GM23338 (cell line): ENCODE results near the gene DCTN2.

Experiments used
- CREB1 ChIP-seq: fragments of 250-450 bp; sonication (Bioruptor Pico); IDR thresholded peaks from 2 replicates; pipeline ENCODE4 v1.5.0; 2020; ENCODE audit warnings: low read depth, mild to moderate bottlenecking, moderate library complexity
- CTCF ChIP-seq, 2 experiments: fragments of 200-600 bp in 1 of 2; sonication (generic) in 1 of 2; conservative IDR thresholded peaks; 2 replicates each; pipeline versions ENCODE4 v1.5.1 to v1.6.1; 2016 to 2017; ENCODE audit warnings: antibody characterized with exemption in 2 of 2, low read depth in 2 of 2, mild to moderate bottlenecking in 2 of 2, moderate library complexity in 1 of 2
- EZH2 ChIP-seq: fragments of 200-600 bp; sonication (generic); IDR thresholded peaks from one replicate; pipeline ENCODE4 v1.8.0; 2017; ENCODE audit warnings: antibody characterized with exemption, mild to moderate bottlenecking, low read depth; ENCODE audit not compliant: unreplicated experiment
- EZH2phosphoT487 ChIP-seq: fragments of 200-600 bp; sonication (generic); IDR thresholded peaks from one replicate; pipeline ENCODE4 v1.8.1; 2018; ENCODE audit warnings: antibody characterized with exemption; ENCODE audit not compliant: unreplicated experiment
- JUNB ChIP-seq: IDR thresholded peaks from one replicate; pipeline ENCODE4 v1.6.1; 2016; ENCODE audit warnings: antibody characterized with exemption; ENCODE audit not compliant: unreplicated experiment
- POLR2AphosphoS5 ChIP-seq: IDR thresholded peaks from 2 replicates; pipeline ENCODE4 v1.6.1; 2016; ENCODE audit warnings: antibody characterized with exemption, low read depth
- STAT1 ChIP-seq: IDR thresholded peaks from one replicate; pipeline ENCODE4 v1.6.1; 2016; ENCODE audit warnings: antibody characterized with exemption; ENCODE audit not compliant: unreplicated experiment
- ZNF331 ChIP-seq: fragments of 250-450 bp; sonication (Bioruptor Pico); IDR thresholded peaks from 2 replicates; pipeline ENCODE4 v1.5.0; 2020; ENCODE audit warnings: low read depth, mild to moderate bottlenecking, moderate library complexity

- no peak for TF ChIP-seq CTCF (conservative IDR thresholded peaks at IDR 0.05; ENCODE audit: low read depth in 2 of 2)
- no peak for TF ChIP-seq POLR2AphosphoS5
- no peak for TF ChIP-seq STAT1
- no peak for TF ChIP-seq EZH2
- no peak for TF ChIP-seq EZH2phosphoT487
- no peak for TF ChIP-seq CREB1 (CRISPR knock-in tag)
- no peak for TF ChIP-seq ZNF331
- no peak for TF ChIP-seq JUNB
These were observed 33.7 kb downstream of the DCTN2 start for GRCh38 chr12:57513266-57513665.
